HL-60 (cell line): ENCODE data around the gene CHRNG.
A peak's percentile ranks its signal among the peaks of the same experiment; 100 is the strongest.

Experiments used
- CTCF ChIP-seq: IDR thresholded peaks from one replicate; pipeline ENCODE4 v1.5.1; 2011; ENCODE audit warnings: low read length, control low read depth, inconsistent platforms; ENCODE audit not compliant: insufficient read depth
- GABPA ChIP-seq: IDR thresholded peaks from 2 replicates; pipeline ENCODE4 v1.6.1; 2012; ENCODE audit warnings: low read depth

- TF ChIP-seq CTCF, result no peak
- TF ChIP-seq GABPA, result peak; percentile 99
These were observed 11.1 kb downstream of the CHRNG start, which contains the start of the genes EIF4E2 and TIGD1 for GRCh38 chr2:232550354-232551249.
